GM19328 (cell line): Measurements from ENCODE around the gene HPGD.

Experiments
- ATAC-seq: cut with Tn5 transposase; IDR thresholded peaks from one replicate; pipeline ENCODE4 v1.9.1; 2021; ENCODE audit warnings: mild to moderate bottlenecking, moderate library complexity; ENCODE audit not compliant: unreplicated experiment

Gene HPGD

GRCh38 chr4:174522183-174523024, at the start of gene HPGD:
HPGD (minus strand) TSS chr4:174522488; CDS start chr4:174522451, 37 bp downstream.
- ATAC-seq = peak; percentile 60

GRCh38 chr4:174564529-174564928, 42.2 kb upstream of the HPGD start:
- no peak for ATAC-seq

GRCh38 chr4:174563399-174563798, 41.1 kb upstream of the HPGD start:
- ATAC-seq = no peak

DNA sequence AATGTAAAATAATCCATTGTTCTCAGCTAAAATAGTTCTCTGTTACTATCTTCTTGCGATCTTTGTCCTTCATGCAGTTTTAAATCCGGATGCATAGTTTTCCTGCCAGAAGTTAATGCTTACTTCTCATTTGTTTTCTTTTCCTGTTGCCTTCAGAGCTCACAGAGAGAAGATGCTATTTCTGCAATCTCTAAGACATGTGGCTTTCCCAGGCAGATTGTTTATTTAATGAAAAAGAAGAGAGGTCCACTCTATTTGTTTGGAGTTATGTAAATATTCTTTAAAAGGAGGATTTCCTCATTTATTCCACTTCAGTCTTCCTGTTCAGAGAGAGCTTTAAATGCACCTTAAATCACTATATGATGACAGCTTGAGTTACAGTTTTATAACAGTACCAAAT, 39.3 kb upstream of the HPGD start:
- ATAC-seq = no peak

DNA sequence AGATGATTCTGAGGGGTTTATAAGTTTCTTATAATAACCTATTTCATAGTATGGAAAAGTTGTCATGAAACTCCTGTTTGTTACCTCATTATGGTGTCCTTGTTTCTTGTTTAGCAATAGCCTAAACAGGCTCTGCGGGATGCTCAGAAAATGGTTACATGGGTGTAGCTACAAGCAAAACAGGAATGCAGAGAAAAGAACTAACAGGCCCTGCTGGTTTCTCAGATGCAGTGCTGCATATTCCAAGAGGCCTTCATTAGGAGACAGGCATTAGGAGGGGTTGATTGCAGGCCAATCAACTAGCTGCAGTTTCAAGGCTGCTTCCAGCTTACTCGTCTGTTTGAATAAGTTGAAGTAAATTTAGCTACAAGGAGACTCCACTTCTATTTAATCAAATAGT, 37.6 kb upstream of the HPGD start:
- ATAC-seq = no peak

DNA sequence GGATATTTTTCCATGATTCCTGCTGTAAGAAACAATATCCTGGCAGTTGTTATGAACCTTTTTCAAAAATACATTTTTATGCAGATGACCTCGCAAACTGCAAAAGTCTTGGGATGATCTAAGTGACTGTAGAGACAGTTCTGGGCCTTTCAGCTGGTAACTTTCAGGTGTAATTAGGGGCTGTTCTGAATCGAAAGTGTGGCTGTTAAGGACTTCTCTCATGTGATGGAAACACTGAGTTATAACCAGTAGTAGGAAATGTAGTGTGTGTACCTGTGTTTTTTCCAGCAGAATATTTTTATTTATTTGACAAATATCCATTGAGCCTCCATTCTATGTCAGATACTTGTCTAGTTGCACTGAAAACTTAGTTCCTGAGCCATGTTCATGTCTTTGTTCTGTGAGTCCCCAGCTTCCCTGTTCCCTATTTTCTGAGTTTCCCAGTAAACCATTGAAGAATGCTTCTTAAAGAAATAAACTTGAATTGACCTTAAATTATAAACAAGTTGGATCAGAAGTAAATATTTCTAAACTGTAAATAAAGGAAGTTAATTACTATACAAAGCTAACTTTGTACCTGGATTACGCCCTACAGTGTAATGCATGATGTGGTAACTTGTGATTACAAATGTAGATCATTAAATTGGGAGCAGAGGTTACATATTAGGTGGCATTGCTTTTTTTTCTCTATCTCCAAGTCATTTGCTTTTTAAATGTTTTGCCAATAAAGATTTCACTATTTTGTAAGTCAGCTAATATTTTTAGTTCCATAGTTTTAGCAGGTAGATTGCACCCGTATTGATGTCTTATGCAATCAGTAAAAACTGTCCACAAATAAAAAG, 33.7 kb upstream of the HPGD start:
- no peak for ATAC-seq

GRCh38 chr4:174554231-174554728, 32.0 kb upstream of the HPGD start:
- no peak for ATAC-seq

DNA sequence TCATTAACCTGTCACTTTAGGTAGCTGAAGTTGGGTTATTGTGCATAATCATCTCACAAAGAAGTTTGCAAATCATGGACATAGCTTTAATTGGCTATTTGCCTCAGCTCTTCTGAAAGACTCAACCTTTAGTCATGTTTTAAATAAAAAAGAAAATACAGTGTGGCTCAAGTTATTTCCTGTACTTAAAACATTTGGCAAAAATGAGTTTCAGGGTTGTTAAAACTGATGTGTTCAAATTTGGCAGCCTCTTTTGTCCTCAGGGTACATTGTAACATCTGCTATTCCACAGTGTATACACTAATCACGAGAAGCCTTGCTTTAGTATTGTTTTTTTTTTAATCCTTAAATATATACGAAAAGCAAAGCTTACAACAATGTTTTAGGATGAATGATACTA, 31.5 kb upstream of the HPGD start:
- no peak for ATAC-seq

DNA sequence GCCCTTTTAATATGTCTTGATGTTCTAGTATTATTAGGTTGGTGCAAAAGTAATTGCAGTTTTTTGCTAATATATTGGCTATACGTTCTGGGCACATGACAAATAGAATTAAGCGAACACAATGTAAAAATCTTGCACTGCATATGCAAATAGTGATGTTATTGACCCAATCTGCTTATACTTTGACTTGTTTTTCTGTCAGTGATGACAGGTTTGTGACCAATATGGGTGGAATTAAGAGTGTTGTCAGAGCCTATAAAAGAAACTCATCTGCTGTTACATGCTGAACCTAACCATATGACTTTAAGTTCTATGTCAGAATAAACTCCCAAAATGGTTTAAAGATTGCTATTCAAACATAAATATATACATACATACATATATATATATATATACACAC, 30.7 kb upstream of the HPGD start:
- ATAC-seq = no peak

- ATAC-seq = no peak
Measured at GRCh38 chr4:174550541-174550940, 28.3 kb upstream of the HPGD start.

- ATAC-seq = no peak
Measured at GRCh38 chr4:174549721-174550120, 27.4 kb upstream of the HPGD start.

GRCh38 chr4:174545268-174545667, 23.0 kb upstream of the HPGD start:
- no peak for ATAC-seq

DNA sequence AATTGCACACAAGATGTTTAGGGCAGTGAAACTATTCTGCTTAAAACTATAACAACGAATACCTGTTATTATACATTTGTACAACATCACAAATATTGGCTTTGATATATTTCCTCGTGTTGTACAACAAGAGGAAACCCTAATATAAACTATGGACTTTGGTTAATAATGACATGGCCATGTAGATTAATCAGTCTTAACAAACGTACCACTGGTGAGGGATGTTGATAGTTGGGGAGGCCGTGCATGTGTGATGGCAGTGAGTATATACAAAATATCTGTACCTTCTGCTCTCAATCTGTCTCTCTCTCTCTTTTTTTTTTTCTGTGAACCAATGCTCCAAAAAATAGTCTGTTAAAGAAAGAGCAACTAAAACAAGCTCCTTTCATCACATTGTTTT, 22.2 kb upstream of the HPGD start:
- no peak for ATAC-seq

DNA sequence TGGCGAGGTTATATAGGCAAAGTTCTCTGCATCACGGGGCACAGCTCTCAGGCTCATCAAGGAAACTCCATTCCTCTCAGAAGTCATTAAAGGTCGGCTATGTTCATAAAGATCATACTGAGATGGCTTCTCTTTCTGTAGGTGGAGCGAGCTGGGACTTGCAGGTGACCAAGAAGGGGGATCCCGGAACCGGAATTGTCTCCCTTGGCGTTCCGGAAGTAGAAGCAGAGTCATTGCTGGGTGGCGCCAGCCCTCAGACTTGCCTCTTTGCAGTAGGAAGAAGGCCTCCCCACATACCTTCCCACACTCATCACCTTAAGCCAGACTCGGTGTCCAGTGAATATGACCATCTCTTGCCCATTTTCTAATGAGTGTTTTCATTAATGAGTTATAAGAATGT, 17.9 kb upstream of the HPGD start:
- ATAC-seq = no peak

GRCh38 chr4:174539571-174539970, 17.3 kb upstream of the HPGD start:
- no peak for ATAC-seq

DNA sequence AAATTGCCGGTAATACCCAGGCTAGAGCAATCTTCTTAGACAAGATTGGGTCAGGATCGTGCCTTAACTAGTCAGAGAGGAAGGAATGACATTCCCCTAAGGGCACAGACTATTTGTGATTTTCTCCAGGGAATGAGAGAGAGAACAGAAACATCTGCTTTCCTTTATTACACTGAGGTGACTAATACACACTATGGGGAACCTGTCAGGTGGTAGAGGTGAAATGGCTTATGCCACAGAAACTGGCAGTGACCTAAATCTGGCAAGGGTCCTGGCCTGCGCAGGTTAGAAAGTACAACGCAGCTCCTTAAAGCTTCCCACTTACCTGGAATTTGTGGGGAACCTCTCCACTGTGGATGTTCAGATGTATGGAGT, 16.6 kb upstream of the HPGD start:
- no peak for ATAC-seq

- peak; percentile 94 for ATAC-seq
Measured at GRCh38 chr4:174538123-174538875, 16.0 kb upstream of the HPGD start.

DNA sequence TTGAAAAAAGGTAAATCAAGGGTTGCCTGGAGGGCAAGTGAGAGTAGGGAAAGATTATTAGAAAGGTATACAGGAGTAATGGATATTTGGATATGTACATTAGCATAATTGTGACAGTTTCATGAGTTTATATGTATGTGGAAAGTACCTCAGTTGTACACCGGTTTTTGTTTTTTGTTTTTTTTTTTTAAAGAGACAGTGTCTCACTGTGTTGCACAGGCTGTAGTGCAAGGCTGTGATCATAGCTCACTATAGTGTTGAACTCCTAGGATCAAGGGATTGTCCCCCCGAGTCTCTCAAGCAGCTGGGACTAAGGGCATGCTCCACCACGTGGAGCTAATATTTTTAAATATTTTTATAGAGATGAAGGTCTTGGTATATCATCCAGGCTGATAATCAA, 15.3 kb upstream of the HPGD start:
- peak; percentile 25 for ATAC-seq

- no peak for ATAC-seq
Measured at GRCh38 chr4:174534461-174534860, 12.2 kb upstream of the HPGD start.

DNA sequence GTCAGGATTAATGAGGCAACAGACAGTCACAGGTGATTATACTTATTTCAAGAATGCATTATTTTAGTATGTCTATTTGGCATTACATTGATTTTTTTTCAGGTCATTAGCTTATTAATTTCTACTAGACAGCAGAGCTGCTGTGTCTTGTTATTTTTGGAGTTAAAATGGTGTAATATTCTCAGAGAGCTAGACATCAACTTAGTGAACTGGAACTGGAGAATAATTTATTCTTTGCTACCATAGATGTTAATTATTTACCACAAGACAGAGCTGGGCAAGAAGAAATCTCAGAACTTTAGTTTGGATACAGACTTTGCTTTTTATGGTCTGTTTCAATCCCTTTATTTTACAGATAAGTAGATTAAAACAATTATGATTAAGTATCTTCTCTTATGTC, 10.2 kb upstream of the HPGD start:
- ATAC-seq = no peak

DNA sequence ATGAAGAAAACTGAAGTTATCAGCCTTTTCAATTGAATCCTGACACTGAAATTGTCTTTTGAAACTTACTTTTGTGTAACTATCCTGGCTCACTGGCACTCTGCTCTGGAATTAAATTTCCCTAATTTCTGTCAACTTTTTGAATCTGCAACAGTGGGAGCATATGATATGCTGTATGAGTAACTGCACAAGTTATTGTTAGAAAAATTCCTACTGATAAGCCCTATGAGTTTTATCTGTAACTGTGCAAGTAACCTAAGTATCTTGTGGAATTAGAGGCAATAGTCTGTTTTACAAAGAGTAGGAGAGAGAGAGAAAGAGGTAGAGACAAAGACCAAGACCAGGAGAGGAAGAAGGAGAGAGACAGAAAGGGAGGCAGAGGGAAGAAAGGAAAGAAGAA, 9.2 kb upstream of the HPGD start:
- ATAC-seq = no peak
